Endothelial cell of umbilical vein (primary cell): ENCODE measurements around the gene RP2.

Source experiments
- JUN ChIP-seq: IDR thresholded peaks from 2 replicates; pipeline ENCODE4 v1.6.1; 2011; ENCODE audit warnings: borderline replicate concordance, low read depth; ENCODE audit not compliant: insufficient read length, insufficient read depth
- TF ChIP-seq, protein P1 (sequence below), 2 donors: IDR thresholded peaks; 1 replicate in 1 of 2; 2 replicates in 1 of 2; pipeline ENCODE4 v1.5.1; 2011; ENCODE audit warnings: low read length in 2 of 2, mild to moderate bottlenecking in 2 of 2, moderate library complexity in 2 of 2, control low read depth in 1 of 2, inconsistent platforms in 1 of 2, low read depth in 1 of 2; ENCODE audit not compliant: insufficient read depth in 1 of 2; ENCODE audit errors: extremely low read depth in 1 of 2

- TF ChIP-seq, protein P1, sequence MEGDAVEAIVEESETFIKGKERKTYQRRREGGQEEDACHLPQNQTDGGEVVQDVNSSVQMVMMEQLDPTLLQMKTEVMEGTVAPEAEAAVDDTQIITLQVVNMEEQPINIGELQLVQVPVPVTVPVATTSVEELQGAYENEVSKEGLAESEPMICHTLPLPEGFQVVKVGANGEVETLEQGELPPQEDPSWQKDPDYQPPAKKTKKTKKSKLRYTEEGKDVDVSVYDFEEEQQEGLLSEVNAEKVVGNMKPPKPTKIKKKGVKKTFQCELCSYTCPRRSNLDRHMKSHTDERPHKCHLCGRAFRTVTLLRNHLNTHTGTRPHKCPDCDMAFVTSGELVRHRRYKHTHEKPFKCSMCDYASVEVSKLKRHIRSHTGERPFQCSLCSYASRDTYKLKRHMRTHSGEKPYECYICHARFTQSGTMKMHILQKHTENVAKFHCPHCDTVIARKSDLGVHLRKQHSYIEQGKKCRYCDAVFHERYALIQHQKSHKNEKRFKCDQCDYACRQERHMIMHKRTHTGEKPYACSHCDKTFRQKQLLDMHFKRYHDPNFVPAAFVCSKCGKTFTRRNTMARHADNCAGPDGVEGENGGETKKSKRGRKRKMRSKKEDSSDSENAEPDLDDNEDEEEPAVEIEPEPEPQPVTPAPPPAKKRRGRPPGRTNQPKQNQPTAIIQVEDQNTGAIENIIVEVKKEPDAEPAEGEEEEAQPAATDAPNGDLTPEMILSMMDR (IDR thresholded peaks at IDR 0.05; ENCODE audit: extremely low read depth in 1 of 2, insufficient read depth in 1 of 2, low read depth in 1 of 2, low read length in 2 of 2), result no peak
- no peak for TF ChIP-seq JUN
These were observed 80.8 kb downstream of the RP2 start for GRCh38 chrX:46917622-46918021.
